Mucosa of rectum (tissue), 2 donors: ENCODE results near the gene ZNF736.
"Not testable (repeated sequence)": the region's sequence is repeated elsewhere in the genome, so short reads cannot be mapped to it uniquely, and the experiment has no call there.

ENCODE experiments used
- H3K27ac ChIP-seq, 2 donors: one replicate each; pipeline ENCODE4 v1.7.0; 2013; ENCODE audit warnings: inconsistent platforms in 2 of 2, low read depth in 2 of 2, low read length in 2 of 2
- H3K27me3 ChIP-seq, 2 donors: one replicate each; pipeline ENCODE4 v1.7.0; 2013; ENCODE audit warnings: low read length in 2 of 2; ENCODE audit not compliant: control insufficient read depth in 2 of 2, insufficient read depth in 2 of 2
- H3K36me3 ChIP-seq, 2 donors: one replicate each; pipeline ENCODE4 v1.7.0; 2013; ENCODE audit warnings: low read length in 2 of 2; ENCODE audit not compliant: control insufficient read depth in 2 of 2, insufficient read depth in 2 of 2
- H3K4me1 ChIP-seq, 2 donors: one replicate each; pipeline ENCODE4 v1.7.0; 2013; ENCODE audit warnings: low read length in 2 of 2, mild to moderate bottlenecking in 1 of 2; ENCODE audit not compliant: control insufficient read depth in 2 of 2, insufficient read depth in 2 of 2
- H3K4me3 ChIP-seq, 2 donors: one replicate each; pipeline ENCODE4 v1.7.0; 2013; ENCODE audit warnings: low read length in 2 of 2
- H3K9ac ChIP-seq, 2 donors: one replicate each; pipeline ENCODE4 v1.7.0; 2013; ENCODE audit warnings: low read length in 2 of 2, low read depth in 1 of 2, mild to moderate bottlenecking in 1 of 2
- H3K9me3 ChIP-seq, 2 donors: one replicate each; pipeline ENCODE4 v1.7.0; 2013; ENCODE audit warnings: low read length in 2 of 2; ENCODE audit not compliant: control insufficient read depth in 2 of 2
- donor health status: healthy.
- donor health status: Normal muscosa, but diverticular disease.

ZNF736 gene

GRCh38 chr7:64313740-64314491 is at the start of gene ZNF736:
ZNF736 (plus strand) TSS chr7:64313961; CDS start chr7:64314151, 190 bp downstream.
- Histone ChIP-seq H3K27me3 (no peaks in the 10 kb centered on the region), H3K9ac (peak within 1 kb of the TSS; percentile 87 to 95), H3K36me3 (no peaks in the 10 kb centered on the region), H3K4me3 (peak within 1 kb of the TSS; percentile 97 to 100), H3K4me1 (peaks cover 5 to 10% of the 10 kb centered on the region in 2 donors), H3K9me3 (no peaks in the 10 kb centered on the region), H3K27ac (peak within 1 kb of the TSS; percentile 77 to 80)

GRCh38 chr7:64266341-64266919 is 47.3 kb upstream of the ZNF736 start:
- Histone ChIP-seq H3K9me3 (peaks cover 3 to 11% of the 10 kb centered on the region in 2 donors), H3K27me3 (no peaks in the 10 kb centered on the region), H3K36me3 (no peaks in the 10 kb centered on the region), H3K4me1 (no peaks in the 10 kb centered on the region), H3K4me3 (no peak overlapping the region), H3K9ac (no peak overlapping the region), H3K27ac (no peak overlapping the region)

GRCh38 chr7:64277630-64278029 is 36.1 kb upstream of the ZNF736 start:
- Histone ChIP-seq H3K27ac (no peak overlapping the region), H3K9me3 (peaks cover 0 to 3% of the 10 kb centered on the region in 2 donors), H3K27me3 (no peaks in the 10 kb centered on the region), H3K4me1 (no peaks in the 10 kb centered on the region), H3K36me3 (no peaks in the 10 kb centered on the region), H3K9ac (no peak overlapping the region), H3K4me3 (no peak overlapping the region)

GRCh38 chr7:64294701-64295420 is 18.9 kb upstream of the ZNF736 start:
- Histone ChIP-seq H3K27me3 (no peaks in the 10 kb centered on the region), H3K27ac (no peak overlapping the region), H3K9ac (no peak overlapping the region), H3K36me3 (no peaks in the 10 kb centered on the region), H3K9me3 (no peaks in the 10 kb centered on the region), H3K4me3 (no peak overlapping the region), H3K4me1 (no peaks in the 10 kb centered on the region)

GRCh38 chr7:64297418-64297817 is 16.3 kb upstream of the ZNF736 start:
- H3K36me3 ChIP-seq, H3K9ac ChIP-seq, H3K4me1 ChIP-seq, H3K9me3 ChIP-seq, H3K27ac ChIP-seq, H3K27me3 ChIP-seq, H3K4me3 ChIP-seq: not testable (repeated sequence)

- no peaks in the 10 kb centered on the region for H3K4me1 ChIP-seq
- no peaks in the 10 kb centered on the region for H3K9me3 ChIP-seq
- H3K4me3 ChIP-seq = no peak overlapping the region
- H3K36me3 ChIP-seq = no peaks in the 10 kb centered on the region
- H3K27me3 ChIP-seq = no peaks in the 10 kb centered on the region
- no peak overlapping the region for H3K9ac ChIP-seq
- no peak overlapping the region for H3K27ac ChIP-seq
These were observed 12.9 kb upstream of the ZNF736 start for GRCh38 chr7:64300641-64301405.

- Histone ChIP-seq H3K4me1 (peaks cover 5 to 8% of the 10 kb centered on the region in 2 donors), H3K9ac (peak overlapping the region; percentile 76 to 97), H3K9me3 (no peaks in the 10 kb centered on the region), H3K36me3 (no peaks in the 10 kb centered on the region), H3K27me3 (no peaks in the 10 kb centered on the region), H3K27ac (peak overlapping the region; percentile 77 to 84), H3K4me3 (peak overlapping the region; percentile 86 to 91)
These were observed 6.3 kb upstream of the ZNF736 start for GRCh38 chr7:64307254-64308015.

- Histone ChIP-seq H3K9me3 (no peaks in the 10 kb centered on the region), H3K27ac (peak overlapping the region; percentile 77 to 84), H3K27me3 (no peaks in the 10 kb centered on the region), H3K9ac (peak overlapping the region; percentile 76 to 97), H3K4me1 (peaks cover 5 to 8% of the 10 kb centered on the region in 2 donors), H3K36me3 (no peaks in the 10 kb centered on the region), H3K4me3 (peak overlapping the region; percentile 86 to 91)
These were observed 5.8 kb upstream of the ZNF736 start for GRCh38 chr7:64308016-64308270.

- H3K4me3 ChIP-seq = no peak overlapping the region
- no peaks in the 10 kb centered on the region for H3K36me3 ChIP-seq
- H3K27me3 ChIP-seq = no peaks in the 10 kb centered on the region
- no peaks in the 10 kb centered on the region for H3K9me3 ChIP-seq
- peaks cover 10 to 18% of the 10 kb centered on the region in 2 donors for H3K4me1 ChIP-seq
- H3K9ac ChIP-seq = no peak overlapping the region
- H3K27ac ChIP-seq = no peak overlapping the region
These were observed 3.3 kb upstream of the ZNF736 start for GRCh38 chr7:64310426-64310825.
